Stomach smooth muscle (tissue), 2 donors: ENCODE measurements around the gene MTHFS.
"Not testable (repeated sequence)": the region's sequence is repeated elsewhere in the genome, so short reads cannot be mapped to it uniquely, and the experiment has no call there.

Experiments used
- H3K27ac ChIP-seq: one replicate; pipeline ENCODE4 v1.7.0; 2013; ENCODE audit warnings: mild to moderate bottlenecking, low read length, inconsistent platforms
- H3K27me3 ChIP-seq, 2 donors: one replicate each; pipeline ENCODE4 v1.7.0; 2013; ENCODE audit warnings: low read length in 2 of 2; ENCODE audit not compliant: insufficient read depth in 2 of 2, control insufficient read depth in 1 of 2
- H3K36me3 ChIP-seq, 2 donors: one replicate each; pipeline ENCODE4 v1.7.0; 2013; ENCODE audit warnings: low read length in 2 of 2; ENCODE audit not compliant: control insufficient read depth in 2 of 2, insufficient read depth in 2 of 2
- H3K4me1 ChIP-seq: one replicate; pipeline ENCODE4 v1.7.0; 2013; ENCODE audit warnings: low read length; ENCODE audit not compliant: control insufficient read depth, insufficient read depth
- H3K4me3 ChIP-seq, 2 donors: one replicate each; pipeline ENCODE4 v1.7.0; 2013; ENCODE audit warnings: low read length in 2 of 2
- H3K9ac ChIP-seq, 2 donors: one replicate each; pipeline ENCODE4 v1.7.0; 2013; ENCODE audit warnings: low read length in 2 of 2, mild to moderate bottlenecking in 1 of 2
- H3K9me3 ChIP-seq, 2 donors: one replicate each; pipeline ENCODE4 v1.7.0; 2013; ENCODE audit warnings: low read length in 2 of 2; ENCODE audit not compliant: control insufficient read depth in 2 of 2
- donor health status: healthy.
- donor health status: Pancreatic carcinoma.

Gene MTHFS

GRCh38 chr15:79896634-79897379 is at the start of gene MTHFS:
TSS of gene MTHFS (minus strand) at chr15:79897014. CDS start at chr15:79896988, 26 bp downstream.
- peak within 1 kb of the TSS; percentile 88 to 93 for H3K9ac ChIP-seq
- peaks cover 4% of the 10 kb centered on the region for H3K4me1 ChIP-seq
- no peaks in the 10 kb centered on the region for H3K36me3 ChIP-seq
- H3K9me3 ChIP-seq = no peaks in the 10 kb centered on the region
- no peaks in the 10 kb centered on the region for H3K27me3 ChIP-seq
- H3K4me3 ChIP-seq = peak within 1 kb of the TSS; percentile 81
- peak within 1 kb of the TSS; percentile 81 for H3K27ac ChIP-seq

DNA sequence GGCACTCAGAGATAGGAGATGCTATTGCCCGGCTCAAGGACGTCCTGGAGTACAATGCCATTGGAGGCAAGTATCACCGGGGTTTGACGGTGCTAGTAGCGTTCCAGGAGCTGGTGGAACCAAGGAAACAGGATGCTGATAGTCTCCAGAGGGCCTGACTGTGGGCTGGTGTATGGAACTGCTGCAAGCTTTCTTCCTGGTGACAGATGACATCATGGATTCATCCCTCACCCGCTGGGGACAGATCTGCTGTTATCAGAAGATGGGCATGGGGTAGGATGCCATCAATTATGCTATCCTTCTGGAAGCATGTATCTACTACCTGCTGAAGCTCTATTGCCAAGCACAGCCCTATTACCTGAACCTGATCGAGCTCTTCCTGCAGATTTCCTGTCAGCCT is 47.8 kb upstream of the MTHFS start:
- Histone ChIP-seq H3K27ac (no peak overlapping the region), H3K9me3 (no peaks in the 10 kb centered on the region), H3K36me3 (no peaks in the 10 kb centered on the region), H3K27me3 (no peaks in the 10 kb centered on the region), H3K4me1 (no peaks in the 10 kb centered on the region), H3K9ac (no peak overlapping the region), H3K4me3 (no peak overlapping the region)

GRCh38 chr15:79943820-79944219 is 47.0 kb upstream of the MTHFS start:
- Histone ChIP-seq H3K27me3 (no peaks in the 10 kb centered on the region), H3K9ac (no peak overlapping the region), H3K27ac (no peak overlapping the region), H3K4me3 (no peak overlapping the region), H3K9me3 (no peaks in the 10 kb centered on the region), H3K36me3 (no peaks in the 10 kb centered on the region), H3K4me1 (no peaks in the 10 kb centered on the region)

- Histone ChIP-seq H3K4me1 (no peaks in the 10 kb centered on the region), H3K9me3 (no peaks in the 10 kb centered on the region), H3K9ac (no peak overlapping the region), H3K4me3 (no peak overlapping the region), H3K27ac (no peak overlapping the region), H3K27me3 (no peaks in the 10 kb centered on the region), H3K36me3 (no peaks in the 10 kb centered on the region)
Observed at GRCh38 chr15:79942741-79943481, 46.1 kb upstream of the MTHFS start.

GRCh38 chr15:79939399-79939798 is 42.6 kb upstream of the MTHFS start:
- Histone ChIP-seq H3K27ac (no peak overlapping the region), H3K36me3 (no peaks in the 10 kb centered on the region), H3K4me1 (no peaks in the 10 kb centered on the region), H3K9ac (no peak overlapping the region), H3K4me3 (no peak overlapping the region), H3K9me3 (no peaks in the 10 kb centered on the region), H3K27me3 (peaks cover 0 to 2% of the 10 kb centered on the region in 2 donors)

- Histone ChIP-seq H3K9ac (no peak overlapping the region), H3K27ac (no peak overlapping the region), H3K4me3 (no peak overlapping the region), H3K27me3 (peaks cover 0 to 7% of the 10 kb centered on the region in 2 donors), H3K36me3 (no peaks in the 10 kb centered on the region), H3K4me1 (no peaks in the 10 kb centered on the region), H3K9me3 (no peaks in the 10 kb centered on the region)
Observed at GRCh38 chr15:79938143-79938542, 41.3 kb upstream of the MTHFS start.

GRCh38 chr15:79935556-79936201 is 38.9 kb upstream of the MTHFS start:
- H3K4me1 ChIP-seq, H3K9me3 ChIP-seq, H3K27me3 ChIP-seq, H3K4me3 ChIP-seq, H3K36me3 ChIP-seq, H3K9ac ChIP-seq, H3K27ac ChIP-seq: not testable (repeated sequence)

GRCh38 chr15:79933231-79933630 is 36.4 kb upstream of the MTHFS start:
- H3K9ac ChIP-seq = no peak overlapping the region
- no peaks in the 10 kb centered on the region for H3K9me3 ChIP-seq
- H3K4me3 ChIP-seq = no peak overlapping the region
- H3K4me1 ChIP-seq = no peaks in the 10 kb centered on the region
- H3K36me3 ChIP-seq = no peaks in the 10 kb centered on the region
- H3K27ac ChIP-seq = no peak overlapping the region
- peaks cover 0 to 7% of the 10 kb centered on the region in 2 donors for H3K27me3 ChIP-seq

DNA sequence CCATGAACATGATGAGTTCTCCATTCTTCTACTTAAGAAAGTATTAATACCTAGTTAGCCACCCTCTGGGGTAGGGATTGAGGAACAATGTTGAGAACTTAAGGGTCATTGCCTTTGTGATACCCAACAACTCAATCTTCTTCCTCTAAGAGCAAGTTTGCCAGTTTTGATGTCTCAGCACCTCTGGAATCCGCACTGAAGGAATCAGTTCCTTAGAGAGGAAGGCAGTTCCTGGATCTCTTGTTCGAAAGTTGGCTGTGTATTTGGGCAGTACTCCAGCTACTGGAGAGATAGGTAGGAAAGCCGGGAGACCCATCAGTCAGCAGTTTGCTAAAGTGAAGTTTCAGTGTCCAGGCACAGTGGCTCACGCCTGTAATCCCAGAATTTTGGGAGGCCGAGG is 35.6 kb upstream of the MTHFS start:
- Histone ChIP-seq H3K4me1 (no peaks in the 10 kb centered on the region), H3K4me3 (no peak overlapping the region), H3K27ac (no peak overlapping the region), H3K36me3 (no peaks in the 10 kb centered on the region), H3K9ac (no peak overlapping the region), H3K9me3 (no peaks in the 10 kb centered on the region), H3K27me3 (peaks cover 0 to 7% of the 10 kb centered on the region in 2 donors)

GRCh38 chr15:79930516-79930915 is 33.7 kb upstream of the MTHFS start:
- no peak overlapping the region for H3K27ac ChIP-seq
- no peaks in the 10 kb centered on the region for H3K9me3 ChIP-seq
- H3K36me3 ChIP-seq = no peaks in the 10 kb centered on the region
- H3K4me1 ChIP-seq = no peaks in the 10 kb centered on the region
- H3K9ac ChIP-seq = no peak overlapping the region
- no peak overlapping the region for H3K4me3 ChIP-seq
- H3K27me3 ChIP-seq = peaks cover 0 to 5% of the 10 kb centered on the region in 2 donors
